ENCODE results near the gene NLRP6. TPM values are rescaled to one million over a fixed set of nuclear protein-coding genes. Genes with fewer than 3 reads are reported as not detected.

The NLRP6 gene
- total RNA-seq, 2 experiments from 2014 or later, result 0.99 to 1.2 TPM

- H3K27me3 Mint-ChIP-seq, result no peaks in the 10 kb centered on the region
- H3K27ac Mint-ChIP-seq, result peak overlapping the region; percentile 47
- H3K4me1 Mint-ChIP-seq (ENCODE audit: low read depth), result peaks cover 54% of the 10 kb centered on the region
- H3K36me3 Mint-ChIP-seq, result peaks cover 59% of the 10 kb centered on the region
- no peak overlapping the region for H3K4me3 Mint-ChIP-seq
- ChIA-PET CTCF (interaction anchor here (0.6 to 3.5 kb wide), 2 partner anchors 9 to 64 kb away, joined by 3 to 23 read pairs; no protein-coding TSS in a partner anchor), POLR2A (no interaction called here)
- intact Hi-C loops (cut with micrococcal nuclease), result no loop called here
- DNase-seq, result no peak
- no peaks in the 10 kb centered on the region for H3K9me3 Mint-ChIP-seq
These were observed 36.6 kb upstream of the NLRP6 start for GRCh38 chr11:241634-242033.

- POLR2A ChIA-PET, result no interaction called here
- no peaks in the 10 kb centered on the region for H3K9me3 Mint-ChIP-seq
- peaks cover 77% of the 10 kb centered on the region for H3K36me3 Mint-ChIP-seq
- CTCF ChIA-PET, result interaction anchor here (0.6 to 0.7 kb wide), 2 partner anchors 13 to 61 kb away, joined by 3 read pairs; no protein-coding TSS in a partner anchor
- no peak overlapping the region for H3K4me3 Mint-ChIP-seq
- H3K4me1 Mint-ChIP-seq (ENCODE audit: low read depth), result peaks cover 48% of the 10 kb centered on the region
- no peak overlapping the region for H3K27ac Mint-ChIP-seq
- H3K27me3 Mint-ChIP-seq, result no peaks in the 10 kb centered on the region
- DNase-seq, result no peak
- intact Hi-C loops (cut with micrococcal nuclease), result no loop called here
These were observed 33.8 kb upstream of the NLRP6 start for GRCh38 chr11:244376-244775.

DNA sequence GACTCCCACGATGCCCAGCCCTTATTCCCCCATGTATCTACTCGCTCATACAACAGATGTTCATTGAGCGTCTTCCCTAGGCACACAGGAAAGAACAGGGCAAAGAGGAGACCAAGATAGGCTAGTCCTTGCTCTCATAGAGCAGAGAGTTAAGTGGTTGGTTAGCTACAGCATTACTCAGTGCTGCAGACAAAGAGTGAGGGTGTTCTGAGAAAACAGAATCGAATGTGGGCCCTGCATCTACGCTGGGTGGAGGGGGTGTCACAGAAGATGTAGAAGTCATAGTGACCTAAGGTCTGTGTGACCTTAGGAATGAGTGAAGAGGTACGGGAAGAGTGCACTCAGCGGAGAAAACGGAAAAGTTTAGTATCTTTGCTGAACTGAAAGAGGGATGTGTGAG lies 29.1 kb upstream of the NLRP6 start:
- CTCF ChIA-PET, result interaction anchor here (1.4 to 3.5 kb wide), 7 partner anchors 13 to 199 kb away, joined by 3 to 30 read pairs (median 5); partner anchors contain the start of genes PSMD13 and SIRT3
- DNase-seq, result no peak
- peak overlapping the region; percentile 35 for H3K27ac Mint-ChIP-seq
- no peak overlapping the region for H3K4me3 Mint-ChIP-seq
- no peaks in the 10 kb centered on the region for H3K27me3 Mint-ChIP-seq
- no peaks in the 10 kb centered on the region for H3K9me3 Mint-ChIP-seq
- peaks cover 25% of the 10 kb centered on the region for H3K4me1 Mint-ChIP-seq (ENCODE audit: low read depth)
- intact Hi-C loops (cut with micrococcal nuclease), result no loop called here
- POLR2A ChIA-PET, result interaction anchor here (1.0 kb wide), 1 partner anchor 20 kb away, joined by 3 read pairs; no protein-coding TSS in a partner anchor
- H3K36me3 Mint-ChIP-seq, result peaks cover 74% of the 10 kb centered on the region

DNA sequence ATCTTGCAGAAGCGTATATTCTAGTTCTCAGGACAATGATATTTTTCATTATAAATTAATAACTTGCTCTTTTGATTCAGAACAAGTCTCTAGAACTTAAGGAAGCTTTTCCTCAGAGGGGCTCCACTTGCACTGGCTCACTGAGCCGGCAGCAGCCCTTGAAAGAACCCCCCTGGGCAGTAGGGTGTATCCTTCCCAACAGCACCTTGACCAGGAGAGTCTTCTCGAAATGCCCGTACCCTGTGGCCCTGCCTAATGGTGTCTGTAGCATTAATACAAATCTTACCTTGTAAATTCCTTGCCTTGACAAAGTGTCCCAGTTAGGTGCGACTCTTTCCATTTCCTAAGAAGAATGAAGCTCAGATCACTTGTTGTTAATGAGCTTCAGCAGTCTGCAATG lies 27.9 kb upstream of the NLRP6 start:
- POLR2A ChIA-PET, result interaction anchor here (1.0 to 1.2 kb wide), 2 partner anchors 43 to 105 kb away, joined by 3 to 4 read pairs; partner anchors contain the start of genes BET1L and RIC8A

GRCh38 chr11:250740-251299 lies 27.4 kb upstream of the NLRP6 start:
- no peaks in the 10 kb centered on the region for H3K27me3 Mint-ChIP-seq
- H3K36me3 Mint-ChIP-seq, result peaks cover 63% of the 10 kb centered on the region
- peaks cover 21% of the 10 kb centered on the region for H3K4me1 Mint-ChIP-seq (ENCODE audit: low read depth)
- DNase-seq, result peak; percentile 89
- no peak overlapping the region for H3K4me3 Mint-ChIP-seq
- intact Hi-C loops (cut with micrococcal nuclease), result loop anchor here (5.0 kb wide), 2 partner anchors 56 to 106 kb away; partner anchors contain the start of gene IFITM2
- H3K9me3 Mint-ChIP-seq, result no peaks in the 10 kb centered on the region
- CTCF ChIA-PET, result interaction anchor here (0.6 to 3.5 kb wide), 35 partner anchors 9 to 268 kb away, joined by 3 to 57 read pairs (median 5); partner anchors contain the start of genes BET1L, IFITM2, NLRP6 and PGGHG
- POLR2A ChIA-PET, result interaction anchor here (1.2 kb wide), 1 partner anchor 43 kb away, joined by 4 read pairs; the partner anchor contains the start of genes BET1L and RIC8A
- peak overlapping the region; percentile 64 for H3K27ac Mint-ChIP-seq

More for the DNA sequence above, 27.9 kb upstream of the NLRP6 start:
- peaks cover 68% of the 10 kb centered on the region for H3K36me3 Mint-ChIP-seq
- intact Hi-C loops (cut with micrococcal nuclease), result loop anchor here (5.0 kb wide), 2 partner anchors 57 to 107 kb away; partner anchors contain the start of gene IFITM2
- H3K9me3 Mint-ChIP-seq, result no peaks in the 10 kb centered on the region
- no peak for DNase-seq
- H3K27ac Mint-ChIP-seq, result peak overlapping the region; percentile 64
- H3K4me1 Mint-ChIP-seq (ENCODE audit: low read depth), result peaks cover 21% of the 10 kb centered on the region
- no peaks in the 10 kb centered on the region for H3K27me3 Mint-ChIP-seq
- CTCF ChIA-PET, result interaction anchor here (0.6 to 3.5 kb wide), 32 partner anchors 9 to 206 kb away, joined by 3 to 57 read pairs (median 5); partner anchors contain the start of genes BET1L, NLRP6, PGGHG and PSMD13
- no peak overlapping the region for H3K4me3 Mint-ChIP-seq

- Mint-ChIP-seq H3K36me3 (peaks cover 57% of the 10 kb centered on the region), H3K27ac (no peak overlapping the region), H3K4me1 (ENCODE audit: low read depth) (peaks cover 21% of the 10 kb centered on the region), H3K4me3 (no peak overlapping the region), H3K27me3 (no peaks in the 10 kb centered on the region), H3K9me3 (no peaks in the 10 kb centered on the region)
- ChIA-PET POLR2A (no interaction called here), CTCF (interaction anchor here (0.8 to 3.5 kb wide), 24 partner anchors 8 to 268 kb away, joined by 3 to 57 read pairs (median 8); partner anchors contain the start of genes BET1L, IFITM2, NLRP6 and PGGHG)
- intact Hi-C loops (cut with micrococcal nuclease), result loop anchor here (5.0 kb wide), 2 partner anchors 56 to 106 kb away; partner anchors contain the start of gene IFITM2
- no peak for DNase-seq
These were observed 26.7 kb upstream of the NLRP6 start for GRCh38 chr11:251550-251949.

DNA sequence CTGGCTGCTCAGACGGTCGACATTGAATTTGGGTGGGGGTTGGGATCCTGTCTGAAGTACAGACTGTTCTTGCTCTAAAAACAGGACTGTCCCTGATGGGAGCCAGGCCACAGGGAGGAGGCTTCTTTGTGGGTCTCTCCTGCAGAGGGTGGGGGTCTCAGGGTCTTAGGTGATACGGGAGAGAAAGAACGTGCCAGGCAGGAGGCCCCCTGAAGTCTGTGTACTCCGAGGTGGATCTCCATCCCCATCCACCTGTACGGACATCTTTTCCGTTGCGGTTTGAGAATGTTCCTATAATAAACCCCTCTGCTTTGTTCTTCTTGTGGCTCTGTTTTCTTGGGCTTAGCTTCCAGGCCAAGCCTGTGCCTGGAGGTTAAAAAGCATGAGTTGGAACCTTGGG lies 25.5 kb upstream of the NLRP6 start:
- Mint-ChIP-seq H3K4me3 (no peak overlapping the region), H3K36me3 (peaks cover 47% of the 10 kb centered on the region)

DNA sequence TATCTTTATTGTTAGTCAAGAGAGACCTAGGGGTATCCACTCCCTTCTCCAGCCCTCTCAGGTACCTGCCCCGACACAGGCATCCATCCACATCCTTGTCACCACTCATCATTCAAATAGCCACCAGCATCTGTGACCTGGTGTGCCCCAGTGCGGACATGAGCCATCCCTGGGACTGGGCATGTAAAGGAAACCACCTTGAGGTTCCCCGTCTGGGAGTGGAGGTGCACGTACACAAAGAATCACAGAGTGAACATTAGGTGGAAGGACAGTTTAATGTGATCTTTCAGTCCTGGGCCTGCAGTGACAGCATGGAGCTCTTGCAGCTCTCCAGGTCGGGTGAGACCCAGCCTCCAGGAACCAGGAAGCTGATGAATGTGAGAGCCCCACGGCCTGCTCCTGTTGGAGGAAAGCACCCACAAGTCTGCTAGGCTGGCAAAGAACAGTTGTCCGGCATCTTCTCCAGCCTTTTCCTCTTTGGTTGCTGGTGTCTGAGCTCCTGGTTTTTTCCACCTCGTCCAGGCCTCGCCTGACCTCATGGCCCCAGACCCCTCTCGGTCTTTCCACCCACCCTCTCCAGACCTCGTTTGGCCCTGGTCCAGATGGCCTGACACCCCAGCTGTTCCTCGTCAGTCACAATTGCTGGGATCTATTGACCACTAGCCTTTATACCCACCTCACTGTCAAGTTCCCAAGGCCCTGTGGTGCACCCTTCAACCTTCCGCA lies 24.9 kb upstream of the NLRP6 start:
- no peak overlapping the region for H3K4me3 Mint-ChIP-seq
- peaks cover 17% of the 10 kb centered on the region for H3K4me1 Mint-ChIP-seq (ENCODE audit: low read depth)
- no peak overlapping the region for H3K27ac Mint-ChIP-seq
- no peaks in the 10 kb centered on the region for H3K9me3 Mint-ChIP-seq
- no peak for DNase-seq
- H3K36me3 Mint-ChIP-seq, result peaks cover 41% of the 10 kb centered on the region
- ChIA-PET POLR2A (no interaction called here), CTCF (no interaction called here)
- intact Hi-C loops (cut with micrococcal nuclease), result loop anchor here (5.0 kb wide), 2 partner anchors 54 to 104 kb away; partner anchors contain the start of gene IFITM2
- no peaks in the 10 kb centered on the region for H3K27me3 Mint-ChIP-seq

More for the DNA sequence above, 25.5 kb upstream of the NLRP6 start:
- Mint-ChIP-seq H3K9me3 (no peaks in the 10 kb centered on the region), H3K27ac (no peak overlapping the region), H3K27me3 (no peaks in the 10 kb centered on the region), H3K4me1 (ENCODE audit: low read depth) (peaks cover 21% of the 10 kb centered on the region)
- POLR2A ChIA-PET, result no interaction called here
- intact Hi-C loops (cut with micrococcal nuclease), result loop anchor here (5.0 kb wide), 2 partner anchors 55 to 105 kb away; partner anchors contain the start of gene IFITM2
- CTCF ChIA-PET, result interaction anchor here (1.7 to 3.5 kb wide), 4 partner anchors 29 to 266 kb away, joined by 3 to 57 read pairs (median 12); partner anchors contain the start of gene NLRP6
- DNase-seq, result no peak

GRCh38 chr11:253886-254270 lies 24.3 kb upstream of the NLRP6 start:
- ChIA-PET CTCF (no interaction called here), POLR2A (no interaction called here)
- H3K9me3 Mint-ChIP-seq, result no peaks in the 10 kb centered on the region
- intact Hi-C loops (cut with micrococcal nuclease), result loop anchor here (5.0 kb wide), 2 partner anchors 53 to 103 kb away; partner anchors contain the start of gene IFITM2
- no peak for DNase-seq
- no peaks in the 10 kb centered on the region for H3K27me3 Mint-ChIP-seq
- H3K4me3 Mint-ChIP-seq, result no peak overlapping the region
- H3K27ac Mint-ChIP-seq, result no peak overlapping the region
- H3K36me3 Mint-ChIP-seq, result peaks cover 36% of the 10 kb centered on the region
- H3K4me1 Mint-ChIP-seq (ENCODE audit: low read depth), result peaks cover 13% of the 10 kb centered on the region

DNA sequence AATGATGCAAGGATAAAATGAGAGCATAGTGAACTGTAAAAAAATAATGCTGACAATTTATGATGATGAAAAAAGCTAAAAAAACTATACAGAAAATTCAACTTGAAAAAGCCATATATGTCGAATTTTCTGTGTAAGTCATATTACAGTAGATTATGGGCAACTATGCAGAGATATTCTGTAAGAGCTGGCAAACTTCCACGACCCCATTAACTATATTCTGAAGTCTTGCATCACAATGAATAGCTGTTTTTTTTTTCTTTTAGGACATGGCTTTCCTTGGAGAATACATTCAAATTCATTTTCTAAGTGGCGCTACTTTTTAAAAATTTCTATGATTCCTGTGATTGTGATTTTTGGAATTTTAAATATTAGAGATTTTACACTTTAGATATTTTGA lies 23.0 kb upstream of the NLRP6 start:
- CTCF ChIA-PET, result interaction anchor here (0.5 to 0.7 kb wide), 2 partner anchors 170 to 190 kb away, joined by 3 read pairs; no protein-coding TSS in a partner anchor
- Mint-ChIP-seq H3K9me3 (no peaks in the 10 kb centered on the region), H3K27me3 (no peaks in the 10 kb centered on the region), H3K36me3 (peaks cover 30% of the 10 kb centered on the region), H3K27ac (no peak overlapping the region), H3K4me3 (no peak overlapping the region), H3K4me1 (ENCODE audit: low read depth) (peaks cover 8% of the 10 kb centered on the region)
- no peak for DNase-seq
- intact Hi-C loops (cut with micrococcal nuclease), result no loop called here
- POLR2A ChIA-PET, result no interaction called here

DNA sequence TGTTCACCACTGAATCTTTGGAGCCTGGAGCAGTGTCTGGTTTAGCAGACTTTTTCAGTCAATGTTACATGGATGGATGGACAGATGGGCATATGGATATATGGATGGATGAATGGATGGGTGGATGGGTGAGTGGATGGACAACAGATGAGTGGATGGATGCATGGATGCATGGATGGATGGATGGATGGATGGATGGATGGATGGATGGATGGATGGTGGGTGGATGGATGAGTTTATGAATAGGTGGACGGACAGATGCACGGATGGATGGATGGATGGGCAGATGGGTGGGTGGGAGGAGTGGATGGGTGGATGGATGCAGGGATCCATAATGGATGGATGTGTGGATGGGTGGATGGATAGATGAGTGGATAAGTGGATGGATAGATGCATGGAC lies 22.4 kb upstream of the NLRP6 start:
- intact Hi-C loops (cut with micrococcal nuclease), result no loop called here
- ChIA-PET POLR2A (no interaction called here), CTCF (interaction anchor here (0.5 kb wide), 1 partner anchor 189 kb away, joined by 3 read pairs; no protein-coding TSS in a partner anchor)
- H3K9me3 Mint-ChIP-seq, result no peaks in the 10 kb centered on the region
- H3K4me3 Mint-ChIP-seq, result no peak overlapping the region
- H3K27me3 Mint-ChIP-seq, result no peaks in the 10 kb centered on the region
- DNase-seq, result no peak
- peaks cover 26% of the 10 kb centered on the region for H3K36me3 Mint-ChIP-seq
- no peak overlapping the region for H3K27ac Mint-ChIP-seq
- peaks cover 3% of the 10 kb centered on the region for H3K4me1 Mint-ChIP-seq (ENCODE audit: low read depth)

Measured in activated CD4-positive, alpha-beta memory T cell treated with anti-CD3 and anti-CD28 coated beads for 36 hours (primary cell).